Measurements from ENCODE around the gene SRGAP2C. TPM values are rescaled to one million over a fixed set of nuclear protein-coding genes. Genes with fewer than 3 reads are reported as not detected.
"Not testable (repeated sequence)": the region's sequence is repeated elsewhere in the genome, so short reads cannot be mapped to it uniquely, and the experiment has no call there.

Gene SRGAP2C
- polyA plus RNA-seq, 3 donors, result 1.8 to 7.5 (median 2.8) TPM

GRCh38 chr1:121183867-121184266, 908 bp upstream of the SRGAP2C start:
- not testable (repeated sequence) for H3K27ac ChIP-seq (ENCODE audit: low read depth, low read length)
- WGBS, 3 donors, result 0 to 1% (median 0%) methylated on average over 8 to 13 of the region's 31 CpGs

GRCh38 chr1:121185140-121185708, 449 bp downstream of the SRGAP2C start:
- not testable (repeated sequence) for H3K27ac ChIP-seq (ENCODE audit: low read depth, low read length)
- no CpG with 5 or more reads among the region's 48 CpGs for WGBS, 3 donors

- not testable (repeated sequence) for H3K27ac ChIP-seq (ENCODE audit: low read depth, low read length)
- WGBS, 3 donors, result 0% methylated on average over 1 to 3 of the region's 20 CpGs
Observed at GRCh38 chr1:121186191-121186590, 1.4 kb downstream of the SRGAP2C start.

- not testable (repeated sequence) for H3K27ac ChIP-seq (ENCODE audit: low read depth, low read length)
- 71 to 88% (median 77%) methylated on average over 4 to 5 of the region's 5 CpGs for WGBS, 3 donors
Observed at GRCh38 chr1:121187914-121188313, 3.1 kb downstream of the SRGAP2C start.

- 86 to 100% (median 95%) methylated on average over 1 to 2 of the region's 2 CpGs for WGBS, 3 donors
- H3K27ac ChIP-seq (ENCODE audit: low read depth, low read length), result not testable (repeated sequence)
Observed at GRCh38 chr1:121192512-121192911, 7.7 kb downstream of the SRGAP2C start.

- H3K27ac ChIP-seq (ENCODE audit: low read depth, low read length), result not testable (repeated sequence)
- WGBS, 3 donors, result 88 to 97% (median 96%) methylated on average over 2 to 3 of the region's 7 CpGs
Observed at GRCh38 chr1:121197095-121197882, 12.5 kb downstream of the SRGAP2C start.

GRCh38 chr1:121199763-121200162, 15.0 kb downstream of the SRGAP2C start:
- not testable (repeated sequence) for H3K27ac ChIP-seq (ENCODE audit: low read depth, low read length)
- WGBS, 3 donors, result 83 to 100% (median 100%) methylated on average over 1 of the region's 3 CpGs

GRCh38 chr1:121200232-121200631, 15.5 kb downstream of the SRGAP2C start:
- no CpG with 5 or more reads among the region's 1 CpG for WGBS, 3 donors
- H3K27ac ChIP-seq (ENCODE audit: low read depth, low read length), result not testable (repeated sequence)

GRCh38 chr1:121200985-121201981, 16.5 kb downstream of the SRGAP2C start:
- H3K27ac ChIP-seq (ENCODE audit: low read depth, low read length), result not testable (repeated sequence)
- WGBS, 3 donors, result 49 to 72% (median 68%) methylated on average over 9 of the region's 13 CpGs

GRCh38 chr1:121202986-121203385, 18.2 kb downstream of the SRGAP2C start:
- not testable (repeated sequence) for H3K27ac ChIP-seq (ENCODE audit: low read depth, low read length)
- 80 to 92% (median 83%) methylated on average over 2 to 3 of the region's 3 CpGs for whole genome bisulfite sequencing, 3 donors

GRCh38 chr1:121205786-121206711, 21.3 kb downstream of the SRGAP2C start:
- not testable (repeated sequence) for H3K27ac ChIP-seq (ENCODE audit: low read depth, low read length)
- WGBS, 3 donors, result 57 to 90% (median 86%) methylated on average over 1 to 2 of the region's 8 CpGs

GRCh38 chr1:121207328-121207727, 22.6 kb downstream of the SRGAP2C start:
- WGBS, 3 donors, result 90 to 100% (median 100%) methylated on average over 1 of the region's 2 CpGs
- H3K27ac ChIP-seq (ENCODE audit: low read depth, low read length), result not testable (repeated sequence)

- not testable (repeated sequence) for H3K27ac ChIP-seq (ENCODE audit: low read depth, low read length)
- 82 to 97% (median 92%) methylated on average over 4 to 5 of the region's 6 CpGs for WGBS, 3 donors
Observed at GRCh38 chr1:121208375-121208774, 23.6 kb downstream of the SRGAP2C start.

- 69 to 75% methylated on average over 1 to 2 of the region's 2 CpGs; no CpG with 5 or more reads in 1 of the 3 donors for WGBS, 3 donors
Observed at GRCh38 chr1:121210778-121211177, 26.0 kb downstream of the SRGAP2C start.

GRCh38 chr1:121213491-121213890, 28.7 kb downstream of the SRGAP2C start:
- 62 to 88% methylated on average over 3 to 7 of the region's 9 CpGs; no CpG with 5 or more reads in 1 of the 3 donors for WGBS, 3 donors
- not testable (repeated sequence) for H3K27ac ChIP-seq (ENCODE audit: low read depth, low read length)

More at GRCh38 chr1:121210778-121211177, 26.0 kb downstream of the SRGAP2C start:
- H3K27ac ChIP-seq (ENCODE audit: low read depth, low read length), result not testable (repeated sequence)

- WGBS, 3 donors, result 63% methylated on average over 1 of the region's 5 CpGs; no CpG with 5 or more reads in 2 of the 3 donors
- H3K27ac ChIP-seq (ENCODE audit: low read depth, low read length), result not testable (repeated sequence)
Observed at GRCh38 chr1:121214544-121215156, 29.9 kb downstream of the SRGAP2C start.

- WGBS, 3 donors, result 22 to 59% (median 42%) methylated on average over 1 of the region's 1 CpG
- not testable (repeated sequence) for H3K27ac ChIP-seq (ENCODE audit: low read depth, low read length)
Observed at GRCh38 chr1:121215699-121216417, 31.1 kb downstream of the SRGAP2C start.
